H1 (cell line): Measurements from ENCODE around the gene PRKCZ. TPM values are rescaled to one million over a fixed set of nuclear protein-coding genes. Genes with fewer than 3 reads are reported as not detected.

Source experiments
- CBX8 ChIP-seq: fragments of 300-800, 300-1000 bp; sonication (generic); IDR thresholded peaks from 2 replicates; pipeline ENCODE4 v1.7.1; 2016; ENCODE audit warnings: low read depth, low read length, borderline replicate concordance
- EGR1 ChIP-seq: IDR thresholded peaks from 2 replicates; pipeline ENCODE4 v1.6.1; 2011; ENCODE audit warnings: low read depth, low read length, borderline replicate concordance
- EP300 ChIP-seq, 2 experiments: IDR thresholded peaks; 1 replicate in 1 of 2; 2 replicates in 1 of 2; pipeline ENCODE4 v1.6.1; 2011 to 2012; ENCODE audit warnings: low read depth in 2 of 2, low read length in 2 of 2, mild to moderate bottlenecking in 2 of 2, borderline replicate concordance in 1 of 2, inconsistent platforms in 1 of 2, moderate library complexity in 1 of 2
- GABPA ChIP-seq: IDR thresholded peaks from 2 replicates; pipeline ENCODE4 v1.6.1; 2011; ENCODE audit warnings: mild to moderate bottlenecking, low read length, moderate library complexity, borderline replicate concordance; ENCODE audit not compliant: insufficient read depth
- SP4 ChIP-seq: IDR thresholded peaks from 2 replicates; pipeline ENCODE4 v1.6.1; 2012; ENCODE audit warnings: low read length, inconsistent platforms
- polyA plus RNA-seq, 7 experiments: library from polyadenylated mRNA; depleted of rRNA in 3 of 7; stranded (reverse) in 5 of 7; unstranded in 2 of 7; fragments of >200 nt in 5 of 7; fragments of 200-250 nt in 2 of 7; gene quantifications; 1 replicate in 5 of 7; 2 replicates in 1 of 7; 4 replicates in 1 of 7; pipeline versions ENCODE4 v1.2.1 to v1.2.3, GENCODE V29; 2011 to 2013; ENCODE audit warnings: missing spikeins in 2 of 7, mixed read lengths in 2 of 7
- total RNA-seq: library from RNA; stranded (reverse); fragmentation: NEBNext Ultra II Directional; extraction: Animal tissue kit (Norgen Biotek cat#: 25700); gene quantifications from 2 replicates; pipeline ENCODE4 v1.2.1, GENCODE V29; 2021
- TF ChIP-seq, protein P1 (sequence below): IDR thresholded peaks from 2 replicates; pipeline ENCODE4 v1.6.1; 2012; ENCODE audit warnings: inconsistent platforms

Gene PRKCZ
- total and polyA plus RNA-seq, 2 of the 8 experiments (the other 6 are each of a cell fraction or from before 2014, with no cell fraction given), result 37.4 to 45.1 TPM

DNA sequence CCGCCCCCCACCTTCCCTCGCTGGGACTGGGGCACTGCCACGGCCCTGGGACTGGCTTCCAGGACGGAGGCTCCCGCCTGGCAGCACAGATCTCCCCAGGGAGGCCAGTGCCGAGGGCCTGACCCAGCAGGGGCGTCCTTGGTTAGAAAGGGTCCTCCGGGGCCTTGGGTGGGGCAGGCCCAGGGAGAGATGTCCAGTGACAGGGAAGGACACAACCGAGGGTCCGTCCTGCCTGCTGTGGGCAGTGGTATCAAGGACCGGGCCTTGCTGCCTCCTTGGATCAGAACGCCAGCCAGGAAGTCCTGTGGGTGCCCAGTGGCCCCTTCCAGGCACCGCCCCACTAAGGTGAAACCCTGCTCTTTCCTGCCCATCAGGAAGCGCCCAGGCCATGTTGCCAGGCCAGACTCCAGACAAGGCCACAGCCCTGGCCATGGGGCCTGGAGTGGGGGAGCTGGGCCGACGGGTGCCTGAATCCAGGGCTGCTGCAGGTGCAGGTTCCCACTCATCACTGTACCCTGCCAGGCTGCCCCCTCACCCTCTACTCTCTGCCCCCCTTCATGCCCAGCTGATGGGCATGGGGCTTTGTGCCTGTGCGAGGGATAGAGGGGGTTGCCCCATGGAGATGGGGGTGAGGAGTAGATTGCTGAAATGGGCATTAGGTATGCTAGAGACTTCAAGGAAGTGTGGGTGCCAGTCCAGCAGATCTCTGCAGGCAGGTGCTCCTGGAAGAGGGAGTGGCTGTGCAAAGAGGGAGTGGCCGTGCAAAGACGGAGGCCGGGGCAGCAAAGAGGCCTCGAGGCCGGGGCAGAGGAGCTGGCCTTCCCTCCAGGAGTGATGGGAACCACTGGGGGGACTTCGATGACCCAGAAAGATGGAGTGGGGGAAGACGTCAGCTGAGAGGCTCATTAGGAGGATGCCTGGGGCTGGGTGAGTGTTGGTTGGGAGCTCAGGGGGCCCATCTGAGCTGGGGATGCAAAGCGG, 2.2 kb upstream of the PRKCZ start (continued):
- TF ChIP-seq CBX8, result no peak
- TF ChIP-seq EP300 (IDR thresholded peaks at IDR 0.05; ENCODE audit: borderline replicate concordance in 1 of 2, low read depth in 2 of 2, low read length in 2 of 2), result no peak
- TF ChIP-seq, protein P1, sequence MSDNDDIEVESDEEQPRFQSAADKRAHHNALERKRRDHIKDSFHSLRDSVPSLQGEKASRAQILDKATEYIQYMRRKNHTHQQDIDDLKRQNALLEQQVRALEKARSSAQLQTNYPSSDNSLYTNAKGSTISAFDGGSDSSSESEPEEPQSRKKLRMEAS, result no peak
- TF ChIP-seq SP4, result no peak
- no peak for TF ChIP-seq EGR1
- TF ChIP-seq GABPA, result no peak
